GM21619 (cell line): ENCODE data around the gene MAEA.
"Not testable (repeated sequence)": the region's sequence is repeated elsewhere in the genome, so short reads cannot be mapped to it uniquely, and the experiment has no call there.

Source experiments
- ATAC-seq: cut with Tn5 transposase; IDR thresholded peaks from one replicate; pipeline ENCODE4 v1.9.1; 2021; ENCODE audit not compliant: unreplicated experiment

The MAEA gene

DNA sequence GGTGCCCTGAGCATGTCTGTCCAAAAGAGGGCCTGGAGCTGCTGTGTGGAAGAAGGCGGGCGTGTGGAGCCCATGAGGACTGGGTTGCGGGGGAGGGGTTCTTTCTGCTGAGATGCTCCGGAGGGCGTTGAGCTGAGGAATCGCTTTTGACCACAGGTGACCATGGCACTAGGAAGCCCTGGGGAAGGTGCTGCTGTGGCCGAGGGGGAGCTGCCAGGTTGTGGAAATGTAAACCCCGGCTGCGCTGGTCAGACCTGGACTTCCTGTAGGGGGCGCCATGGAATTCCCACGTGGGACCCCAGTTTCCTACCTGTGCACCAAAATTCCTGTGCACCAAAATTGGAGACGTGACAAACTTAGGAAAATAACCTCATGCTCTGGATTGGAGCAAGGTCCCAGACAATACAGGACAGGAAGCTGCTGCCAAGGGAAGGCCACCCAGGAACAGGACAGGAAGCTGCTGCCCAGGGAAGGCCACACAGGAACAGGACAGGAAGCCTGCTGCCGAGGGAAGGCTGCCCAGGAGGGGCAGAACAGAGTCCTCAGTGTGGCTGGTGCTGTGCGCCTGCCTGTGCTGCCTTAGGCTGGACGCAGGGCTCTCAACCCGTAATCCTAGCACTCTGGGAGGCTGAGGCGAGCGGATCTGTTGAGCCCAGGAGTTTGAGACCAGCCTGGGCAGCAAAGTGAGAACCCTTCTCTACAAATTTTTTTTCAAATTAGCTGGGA is 29.0 kb downstream of the MAEA start:
- no peak for ATAC-seq

DNA sequence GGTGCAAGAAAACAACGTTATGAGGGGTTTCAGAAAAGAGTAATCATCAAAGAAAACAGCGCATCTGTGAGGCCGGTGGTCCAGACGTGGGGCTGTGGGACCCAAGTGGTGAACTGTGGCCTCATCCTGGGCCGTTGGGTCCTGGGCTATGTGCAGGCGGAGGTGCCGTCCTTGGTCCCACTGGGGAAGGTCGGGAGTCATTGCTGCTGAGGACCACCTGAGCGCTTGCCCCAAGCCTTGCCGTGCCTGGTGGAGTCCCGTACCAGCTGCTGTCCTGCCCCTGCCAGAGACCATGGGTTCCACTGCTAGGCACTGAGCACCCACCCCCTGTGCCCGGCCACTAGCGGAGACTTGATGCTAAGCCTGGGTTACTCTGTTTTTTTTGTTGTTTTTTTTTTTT is 31.8 kb downstream of the MAEA start:
- no peak for ATAC-seq

DNA sequence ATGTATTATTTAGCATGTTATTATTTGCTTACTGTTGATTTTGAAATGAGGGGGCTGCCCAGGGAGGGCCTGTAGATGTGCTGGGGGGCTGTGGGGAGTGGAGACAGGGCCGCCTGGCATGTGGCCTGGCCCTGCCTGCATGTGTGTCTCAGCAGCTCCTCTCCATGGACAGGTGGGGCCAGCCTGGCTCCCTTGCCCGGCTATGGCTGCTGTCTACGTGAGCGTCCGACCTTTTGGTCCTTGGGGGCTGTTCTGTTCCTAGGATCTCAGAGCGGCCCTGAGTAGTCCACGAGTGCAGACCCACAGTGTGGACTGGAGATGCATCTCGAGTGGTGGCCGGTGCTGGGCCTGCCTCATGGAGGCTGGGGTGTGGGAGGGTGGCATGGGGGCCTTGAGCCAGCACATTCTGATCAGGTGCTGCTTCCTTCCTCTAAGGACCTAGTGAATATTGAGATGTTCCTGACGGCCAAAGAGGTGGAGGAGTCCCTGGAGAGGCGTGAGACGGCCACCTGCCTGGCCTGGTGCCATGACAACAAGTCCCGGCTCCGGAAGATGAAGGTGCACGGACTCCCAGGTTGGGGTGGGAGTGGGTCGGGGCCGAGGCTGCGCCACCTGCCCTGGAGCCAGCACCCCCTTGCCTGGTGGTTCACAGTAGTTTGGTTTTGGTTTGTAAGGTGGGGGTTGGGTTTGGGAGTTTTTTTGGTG is 32.4 kb downstream of the MAEA start:
- ATAC-seq, result no peak

DNA sequence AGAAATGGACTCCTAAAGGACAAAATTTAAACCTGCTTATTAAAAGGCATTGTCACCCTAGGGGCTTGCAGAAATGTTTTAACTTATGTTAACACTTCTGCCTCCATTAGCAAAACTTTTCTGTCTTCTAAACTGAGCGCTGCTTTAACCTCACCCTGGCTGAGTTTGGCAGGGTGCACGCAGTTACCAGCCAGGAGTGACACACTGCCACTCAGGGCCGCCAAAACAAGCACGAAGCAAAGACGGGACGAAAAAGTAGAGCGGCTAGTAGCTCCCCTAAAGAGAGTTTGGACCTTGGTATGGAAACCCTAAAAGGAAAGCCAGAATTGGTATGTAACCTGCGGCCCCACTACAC is 33.6 kb downstream of the MAEA start:
- ATAC-seq, result no peak

DNA sequence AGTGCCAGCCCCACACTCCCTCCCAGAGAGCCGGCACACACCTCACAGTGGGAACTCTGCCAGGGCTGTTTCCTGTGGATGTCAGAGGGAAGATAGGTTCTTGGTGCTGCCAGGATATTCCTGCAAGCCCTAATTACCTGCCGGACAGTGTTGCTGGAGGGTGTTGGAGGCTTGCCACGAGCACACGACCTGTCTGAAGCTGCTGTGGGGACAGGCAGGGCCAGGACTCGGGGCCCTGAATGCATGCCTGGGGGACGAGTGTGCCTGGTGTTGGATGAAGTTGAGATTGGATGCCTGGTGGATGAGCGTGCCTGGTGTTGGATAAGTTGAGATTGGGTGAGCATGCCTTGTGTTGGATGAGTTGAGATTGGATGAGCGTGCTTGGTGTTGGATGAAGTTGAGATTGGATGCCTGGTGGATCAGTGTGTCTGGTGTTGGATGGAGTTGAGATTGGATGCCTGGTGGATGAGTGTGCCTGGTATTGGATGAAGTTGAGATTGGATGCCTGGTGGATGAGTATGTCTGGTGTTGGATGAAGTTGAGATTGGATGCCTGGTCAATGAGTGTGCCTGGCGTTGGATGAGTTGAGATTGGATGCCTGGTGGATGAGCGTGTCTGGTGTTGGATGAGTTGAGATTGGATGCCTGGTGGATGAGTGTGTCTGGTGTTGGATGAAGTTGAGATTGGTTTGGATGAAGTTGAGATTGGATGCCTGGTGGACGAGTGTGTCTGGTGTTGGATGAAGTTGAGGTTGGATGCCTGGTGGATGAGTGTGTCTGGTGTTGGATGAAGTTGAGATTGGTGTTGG is 34.1 kb downstream of the MAEA start:
- ATAC-seq, result no peak

DNA sequence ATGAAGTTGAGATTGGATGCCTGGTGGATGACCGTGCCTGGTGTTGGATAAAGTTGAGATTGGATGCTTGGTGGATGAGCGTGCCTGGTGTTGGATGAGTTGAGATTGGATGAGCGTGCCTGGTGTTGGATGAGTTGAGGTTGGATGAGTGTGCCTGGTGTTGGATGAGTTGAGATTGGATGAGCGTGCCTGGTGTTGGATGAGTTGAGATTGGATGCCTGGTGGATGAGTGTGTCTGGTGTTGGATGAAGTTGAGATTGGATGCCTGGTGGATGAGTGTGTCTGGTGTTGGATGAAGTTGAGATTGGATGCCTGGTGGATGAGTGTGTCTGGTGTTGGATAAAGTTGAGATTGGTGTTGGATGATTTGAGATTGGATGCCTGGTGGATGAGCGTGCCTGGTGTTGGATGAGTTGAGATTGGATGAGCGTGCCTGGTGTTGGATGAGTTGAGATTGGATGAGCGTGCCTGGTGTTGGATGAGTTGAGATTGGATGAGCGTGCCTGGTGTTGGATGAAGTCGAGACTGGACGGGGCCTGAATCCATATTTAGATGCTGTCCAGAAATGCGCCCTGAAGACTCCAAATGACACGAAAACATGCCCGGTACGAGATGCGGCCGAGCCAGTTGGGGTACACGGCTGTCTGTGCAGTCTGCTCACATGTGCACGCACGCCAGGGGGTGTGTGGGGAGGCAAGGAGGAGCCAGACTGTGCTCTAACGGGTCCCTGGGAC is 34.9 kb downstream of the MAEA start:
- not testable (repeated sequence) for ATAC-seq

DNA sequence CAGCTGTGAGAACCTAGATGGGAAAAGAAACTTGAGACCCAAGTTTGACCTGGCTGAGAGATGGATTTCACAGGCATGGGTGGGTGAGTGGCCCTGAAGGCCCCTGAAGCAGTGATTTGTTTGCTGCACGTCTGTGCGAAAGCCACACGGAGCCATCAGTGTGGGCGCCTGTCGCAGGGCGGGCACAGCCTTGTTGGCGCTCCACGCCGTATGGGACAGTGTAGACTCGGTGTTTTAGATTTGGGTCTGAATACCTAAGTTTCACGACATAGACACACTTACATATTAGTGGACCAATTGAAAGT is 35.4 kb downstream of the MAEA start:
- no peak for ATAC-seq

DNA sequence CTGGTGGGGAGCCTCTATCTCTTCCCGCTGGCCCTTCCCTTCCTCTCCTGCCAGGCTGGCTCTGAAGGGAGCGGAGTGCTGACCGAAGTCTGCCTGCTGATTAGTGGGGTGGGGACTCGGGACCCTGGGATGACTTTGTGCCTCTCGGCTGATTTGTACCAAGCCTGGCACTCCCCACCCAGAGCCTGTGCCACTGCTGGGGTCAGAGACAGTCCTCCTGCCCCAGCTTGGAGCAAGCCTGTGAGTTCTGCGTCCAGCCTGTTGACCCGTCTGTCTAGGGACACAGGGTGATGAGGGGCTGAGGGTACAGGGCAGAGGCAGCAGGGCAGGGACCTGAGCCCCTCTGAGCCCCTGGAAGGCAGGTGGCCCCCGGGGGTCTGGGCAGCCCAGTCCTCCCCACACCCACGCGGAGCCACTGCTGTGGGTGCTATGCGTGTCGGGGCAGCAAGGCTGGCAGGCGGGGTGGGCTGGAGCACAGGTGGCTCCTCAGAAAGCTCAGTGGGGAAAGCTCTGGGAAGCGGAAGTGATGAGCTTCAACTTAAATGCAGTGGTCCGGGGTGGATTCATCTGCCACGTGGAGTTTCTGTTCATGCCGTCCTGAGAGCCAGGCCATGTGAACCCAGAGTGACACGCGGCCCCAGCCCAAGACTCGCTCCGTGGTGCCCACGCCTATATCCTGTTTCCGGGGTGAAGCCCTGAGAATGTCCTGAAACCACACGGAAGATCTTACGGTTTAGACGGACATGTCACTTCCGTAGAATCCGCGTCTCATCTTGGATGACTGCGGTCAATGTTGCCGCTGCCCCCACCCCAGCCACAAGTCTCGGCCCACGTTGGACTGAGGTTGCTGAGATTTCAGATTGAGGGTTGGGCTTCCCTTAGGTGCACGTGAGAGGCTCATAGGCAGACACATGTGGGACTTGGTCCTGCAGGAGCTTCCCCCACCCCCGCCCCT is 36.3 kb downstream of the MAEA start:
- no peak for ATAC-seq

DNA sequence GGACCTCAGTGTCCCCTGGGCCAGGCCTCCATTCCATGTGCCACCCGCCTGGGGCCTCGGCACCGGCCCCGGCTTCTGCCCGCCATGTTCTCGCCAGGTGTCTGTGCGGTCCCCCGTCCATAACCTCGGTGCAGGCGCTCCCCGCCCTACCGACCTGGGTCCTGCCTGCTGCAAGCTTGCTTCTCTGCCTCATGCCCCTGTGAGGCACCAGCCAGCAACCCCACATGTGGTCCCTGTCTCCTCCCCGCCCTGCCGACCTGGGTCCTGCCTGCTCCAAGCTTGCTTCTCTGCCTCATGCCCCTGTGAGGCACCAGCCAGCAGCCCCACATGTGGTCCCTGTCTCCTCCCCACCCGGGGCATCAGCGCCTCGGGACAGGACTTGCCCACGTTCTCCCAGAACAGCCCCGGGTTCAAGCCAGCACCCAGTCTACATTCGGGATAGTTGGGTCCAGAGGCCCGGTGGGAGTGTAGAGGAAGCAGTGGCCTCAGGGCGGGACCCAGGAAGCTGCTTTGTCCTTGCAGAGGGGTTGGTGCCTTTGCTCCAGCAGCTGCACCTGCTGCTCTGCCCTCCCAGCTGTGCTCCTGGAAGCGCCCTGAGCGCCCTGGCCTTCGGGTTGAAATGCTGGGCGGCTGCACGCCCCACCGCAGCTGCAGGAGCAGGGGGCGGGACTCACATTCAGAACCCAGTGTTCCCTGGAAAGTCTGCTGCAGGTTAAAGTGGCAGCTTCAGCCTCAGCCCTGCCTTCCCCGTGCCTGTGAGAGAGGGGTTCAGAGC is 37.2 kb downstream of the MAEA start:
- no peak for ATAC-seq

DNA sequence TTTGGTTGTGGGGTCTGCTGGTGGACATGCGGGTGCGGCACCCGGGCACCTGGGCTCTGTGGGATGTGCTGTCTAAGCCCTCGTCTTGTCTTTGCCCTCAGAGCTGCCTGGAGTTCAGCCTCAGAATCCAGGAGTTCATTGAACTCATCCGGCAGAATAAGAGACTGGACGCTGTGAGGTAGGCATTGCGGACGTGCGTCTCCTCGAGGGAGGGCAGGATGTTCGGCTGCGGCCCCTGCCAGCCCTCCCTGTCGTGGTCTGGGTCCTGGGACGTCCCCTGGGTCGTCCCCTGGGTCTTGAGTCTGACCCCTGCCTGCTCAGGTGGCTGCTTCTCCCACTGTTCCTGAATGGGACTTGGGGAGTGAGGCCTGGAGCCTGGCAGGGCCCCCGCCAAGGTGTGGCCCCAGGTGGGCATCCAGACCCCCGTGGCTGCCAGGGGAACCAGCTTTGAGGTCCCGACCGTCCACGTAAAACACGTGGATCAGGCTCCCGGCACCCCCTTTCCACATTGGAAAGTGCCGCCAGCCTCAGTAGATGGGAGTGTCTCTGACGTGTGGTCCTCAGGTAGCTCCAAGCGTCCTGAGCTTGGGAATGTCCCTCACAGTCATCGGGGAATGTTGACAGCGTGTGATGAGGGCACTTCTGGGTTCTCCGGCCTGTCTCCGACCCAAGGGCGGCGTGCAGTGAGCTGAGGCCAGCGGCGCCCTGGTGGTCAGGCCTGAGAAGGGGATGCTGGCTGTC is 38.0 kb downstream of the MAEA start:
- ATAC-seq, result no peak

DNA sequence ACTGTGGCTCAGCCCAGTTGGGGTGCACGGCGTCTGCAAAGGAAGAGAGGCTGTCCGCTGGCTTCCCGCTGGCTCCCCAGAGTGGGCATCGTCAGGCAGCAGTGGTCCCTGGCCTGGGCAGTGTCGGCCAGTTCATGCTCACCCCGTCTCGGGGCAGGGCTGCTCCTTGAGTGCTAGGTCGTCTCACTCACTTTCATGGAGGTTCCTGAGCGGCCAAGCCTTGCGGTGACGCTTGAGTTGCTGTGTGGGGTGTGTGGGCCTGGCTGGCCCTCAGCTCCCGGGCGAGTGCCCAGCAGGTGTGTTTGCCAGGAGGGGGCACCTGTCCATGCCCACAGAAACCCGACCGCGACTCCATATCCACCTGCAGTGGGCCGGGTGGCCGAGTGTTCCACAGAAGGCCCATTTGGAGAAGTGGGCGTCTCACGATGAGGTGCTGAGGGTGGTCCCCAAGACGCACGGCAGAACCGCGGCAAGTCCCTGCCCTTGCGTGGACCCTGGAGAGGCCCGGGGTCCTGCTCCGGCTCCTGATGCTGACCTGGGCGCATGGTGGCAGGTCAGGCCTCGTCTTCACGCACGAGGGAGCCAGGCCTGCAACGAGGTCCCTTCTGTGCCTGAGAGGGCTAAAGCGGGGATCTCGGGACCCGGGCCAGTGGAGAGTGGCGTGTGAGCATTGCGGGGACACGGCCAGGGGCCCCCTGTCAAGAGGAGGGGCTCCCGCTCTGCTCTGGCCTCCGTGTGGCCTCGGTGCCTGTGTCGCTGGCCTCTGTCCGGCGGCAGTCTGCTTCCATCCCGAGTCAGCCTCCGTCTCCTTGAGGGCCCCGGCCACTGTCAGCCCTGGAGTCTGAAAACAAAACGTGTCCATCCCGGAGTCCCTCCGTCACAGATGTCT is 38.8 kb downstream of the MAEA start:
- no peak for ATAC-seq

DNA sequence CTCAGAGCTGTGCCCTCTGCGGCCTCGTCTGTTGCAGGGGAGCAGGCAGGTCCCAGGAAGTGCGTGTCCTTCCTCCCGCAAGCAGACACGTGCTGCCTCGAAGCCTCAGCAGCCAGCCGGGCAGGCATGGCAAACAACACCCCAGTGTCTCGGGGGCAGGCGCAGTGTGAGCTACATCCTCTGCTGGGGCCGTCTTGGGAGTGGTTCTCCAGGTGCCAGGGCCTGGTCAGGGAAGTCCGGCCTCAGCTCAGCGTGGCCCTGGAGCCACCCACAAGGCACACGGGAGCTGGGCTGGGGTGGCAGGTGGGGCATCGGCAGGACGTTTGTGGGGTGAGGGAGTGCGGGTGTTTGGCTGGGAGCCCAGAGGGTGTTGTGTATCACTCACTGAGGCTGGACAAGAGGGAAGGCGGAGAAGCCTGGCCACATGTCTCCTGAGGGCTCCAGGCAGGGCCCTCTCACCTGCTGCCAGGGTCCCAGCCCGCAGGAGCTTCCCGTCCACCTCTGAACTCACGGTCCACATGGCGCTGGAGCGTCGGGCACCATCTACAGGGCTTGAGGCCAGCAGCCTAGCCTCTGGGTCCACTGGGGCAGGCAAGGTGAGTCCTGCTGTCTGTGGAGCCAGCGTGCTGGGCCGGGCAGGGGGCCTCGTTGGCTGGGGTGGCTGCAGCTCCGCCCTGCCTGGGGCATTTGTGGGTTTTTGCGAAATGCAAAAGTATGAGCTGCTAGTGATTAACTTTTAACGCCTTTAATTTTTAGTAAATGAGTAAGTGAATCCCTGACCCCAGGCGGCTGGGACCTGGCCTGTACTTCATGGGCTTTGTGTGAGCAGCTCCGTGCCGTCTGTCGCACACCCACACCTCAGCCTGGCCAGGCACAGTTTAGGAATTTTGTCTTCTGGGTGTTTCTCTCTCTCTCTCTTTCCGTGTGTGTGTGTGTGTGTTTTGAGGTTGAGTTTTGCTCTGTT is 40.0 kb downstream of the MAEA start:
- no peak for ATAC-seq

DNA sequence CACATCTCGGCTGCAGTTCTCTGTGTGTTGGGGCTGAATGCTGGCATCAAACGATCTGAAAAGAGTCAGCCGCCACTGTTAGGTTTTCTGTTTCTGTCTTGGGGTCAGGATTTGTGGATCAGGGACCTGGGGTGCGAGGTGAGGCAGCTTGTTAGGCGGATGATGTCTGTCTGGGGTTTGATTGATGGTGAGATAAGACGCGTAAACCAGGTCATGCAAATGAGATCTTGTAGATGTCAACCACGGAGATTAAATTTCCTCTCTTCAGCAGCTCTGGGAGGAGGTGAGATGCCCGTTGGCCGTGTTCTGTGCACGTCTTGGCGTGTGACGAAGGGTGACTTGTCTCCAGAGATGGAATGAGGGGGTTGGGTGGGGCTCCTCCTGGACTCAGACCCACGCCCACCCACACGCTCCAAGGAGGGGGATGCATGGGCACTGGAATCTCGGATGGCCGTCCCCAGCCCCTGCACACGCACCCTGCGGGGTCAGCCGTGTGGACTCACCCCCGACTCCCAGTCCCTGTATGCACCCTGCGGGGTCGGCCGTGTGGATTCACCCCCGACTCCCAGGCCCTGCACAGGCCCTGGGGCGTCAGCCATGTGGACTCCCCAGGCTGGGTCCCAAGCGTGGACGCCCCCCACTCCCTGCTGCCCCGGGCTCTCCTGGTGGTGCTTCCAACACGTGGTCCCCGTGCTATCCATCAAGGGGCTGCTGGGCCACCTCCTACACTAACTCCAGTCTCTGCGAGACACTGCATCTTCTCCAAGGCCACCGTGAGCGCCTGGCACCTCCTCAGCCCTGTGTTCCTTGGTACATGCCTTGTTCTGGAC is 41.3 kb downstream of the MAEA start:
- ATAC-seq, result no peak

DNA sequence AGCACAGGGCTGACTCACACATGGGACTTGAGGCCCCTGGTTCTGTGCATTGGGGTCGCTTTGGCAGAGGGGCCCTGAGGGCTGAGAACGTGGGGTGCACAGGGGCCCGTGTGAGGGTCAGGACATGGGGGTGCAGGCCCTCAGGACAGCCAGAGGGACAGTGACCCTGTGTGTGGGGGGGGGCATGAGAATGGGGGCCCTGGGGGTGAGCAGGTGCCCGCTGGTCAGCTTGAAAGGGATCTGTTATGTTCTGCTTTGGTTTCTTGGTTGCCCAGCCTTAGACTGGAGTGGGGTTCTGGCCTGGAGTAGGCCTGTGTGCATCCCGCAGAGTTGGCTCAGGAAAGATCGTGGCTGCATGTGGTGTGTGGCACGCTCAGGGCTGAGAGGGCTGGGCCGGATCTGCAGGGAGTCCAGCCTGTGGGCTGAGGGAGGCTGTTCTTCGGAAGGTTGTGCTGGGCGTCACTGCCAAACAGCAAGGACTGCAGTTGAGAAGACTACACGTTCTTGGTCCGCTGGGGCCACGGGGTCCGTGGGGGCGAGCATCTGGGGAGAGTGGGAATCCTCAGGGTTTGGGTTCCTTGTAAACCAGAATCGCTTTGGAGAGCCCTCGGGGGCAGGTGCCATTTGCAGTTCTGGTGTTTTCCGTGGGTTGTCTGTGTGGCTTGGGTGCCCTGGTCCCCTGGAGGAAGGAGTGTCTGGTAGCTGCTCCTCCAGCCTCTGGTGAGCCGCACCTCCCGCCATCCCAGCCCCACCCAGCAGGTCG is 42.1 kb downstream of the MAEA start:
- ATAC-seq, result no peak

DNA sequence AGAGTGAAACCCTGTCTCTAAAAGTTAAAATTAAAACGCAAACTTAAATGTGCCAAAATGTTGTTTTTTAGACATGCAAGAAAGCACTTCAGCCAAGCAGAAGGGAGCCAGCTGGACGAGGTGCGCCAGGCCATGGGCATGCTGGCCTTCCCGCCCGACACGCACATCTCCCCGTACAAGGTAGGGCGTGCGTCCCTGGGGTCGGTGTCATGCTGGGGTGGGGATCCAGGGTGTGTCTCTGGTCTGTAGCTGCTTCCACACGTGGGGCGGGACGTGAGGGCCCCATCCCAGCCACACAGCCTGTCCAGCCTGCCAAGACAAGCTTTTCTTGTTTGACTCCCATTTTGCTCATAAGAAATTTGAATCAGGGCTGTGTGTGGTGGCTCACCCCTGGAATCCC is 43.0 kb downstream of the MAEA start:
- no peak for ATAC-seq
